HG03378 (cell line): Measurements from ENCODE around the gene FOXJ3.

ENCODE experiments used
- ATAC-seq: cut with Tn5 transposase; IDR thresholded peaks from one replicate; pipeline ENCODE4 v1.9.1; 2021; ENCODE audit warnings: mild to moderate bottlenecking, moderate library complexity; ENCODE audit not compliant: unreplicated experiment

Gene FOXJ3

DNA sequence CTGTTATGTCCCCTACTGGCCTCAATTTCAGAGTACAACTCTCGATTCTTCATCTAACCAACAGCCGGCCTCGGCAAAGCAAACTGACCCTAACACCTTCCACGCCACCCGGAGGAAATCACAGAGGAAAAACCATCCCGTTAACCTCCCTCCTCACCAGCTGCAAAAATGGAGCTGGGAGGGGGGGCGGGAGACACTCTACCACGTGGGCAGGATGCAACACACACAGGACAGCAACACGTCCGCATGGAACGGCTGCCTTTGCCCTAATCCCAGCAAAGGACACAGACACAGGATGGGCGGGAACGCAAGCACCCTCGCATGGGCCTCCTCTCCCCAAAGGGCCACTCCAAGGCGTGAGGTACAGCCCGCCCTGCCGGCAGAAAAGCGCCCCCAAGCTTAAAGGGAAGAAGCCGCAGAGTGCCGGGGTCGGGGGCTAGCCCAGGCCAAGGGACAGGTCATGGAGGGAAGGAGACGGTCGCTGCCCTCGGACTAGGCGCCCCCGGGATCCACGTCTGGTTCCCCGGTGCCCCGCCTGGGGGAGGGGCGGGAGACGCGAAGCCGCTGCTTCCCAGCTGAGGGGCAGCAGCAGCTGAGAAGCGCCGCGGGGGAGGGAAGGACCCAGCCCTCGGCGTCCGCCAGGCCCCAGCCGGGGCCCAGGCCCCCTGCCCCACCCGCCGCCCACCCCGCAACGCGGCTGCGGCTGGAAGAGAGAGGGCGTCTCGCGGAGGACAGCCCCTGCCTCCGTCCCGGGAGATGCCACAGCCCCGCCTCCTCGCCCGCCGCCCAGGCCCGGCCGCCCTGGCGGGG lies 590 bp downstream of the FOXJ3 start:
- peak; percentile 48 for ATAC-seq

DNA sequence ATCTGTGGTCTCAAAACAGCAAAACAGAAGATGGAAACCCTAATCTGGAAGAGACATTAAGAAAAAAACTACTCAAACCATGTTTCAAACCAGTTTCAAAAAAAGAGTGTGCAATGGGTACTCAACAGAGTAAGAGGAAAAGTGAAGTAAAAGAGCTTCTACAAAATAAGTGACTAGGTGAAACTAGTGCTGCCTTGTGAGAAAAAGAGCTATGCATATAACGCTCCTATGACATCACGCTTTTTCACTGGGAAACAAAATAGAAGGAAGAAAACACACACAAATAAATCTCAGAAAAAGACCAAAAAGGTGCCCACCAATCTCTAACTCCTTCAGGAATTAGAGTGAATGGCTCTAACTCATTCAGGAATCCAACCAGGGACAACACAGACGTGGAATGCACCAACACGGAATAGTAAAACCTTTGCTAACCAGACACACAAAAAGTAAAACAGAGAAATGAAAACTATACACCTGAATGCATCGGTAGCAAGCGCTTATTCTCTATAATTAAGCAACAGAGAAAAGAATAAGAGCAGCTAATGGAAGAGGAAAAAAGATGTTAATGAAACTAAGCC lies 1.3 kb downstream of the FOXJ3 start:
- ATAC-seq: peak; percentile 13

DNA sequence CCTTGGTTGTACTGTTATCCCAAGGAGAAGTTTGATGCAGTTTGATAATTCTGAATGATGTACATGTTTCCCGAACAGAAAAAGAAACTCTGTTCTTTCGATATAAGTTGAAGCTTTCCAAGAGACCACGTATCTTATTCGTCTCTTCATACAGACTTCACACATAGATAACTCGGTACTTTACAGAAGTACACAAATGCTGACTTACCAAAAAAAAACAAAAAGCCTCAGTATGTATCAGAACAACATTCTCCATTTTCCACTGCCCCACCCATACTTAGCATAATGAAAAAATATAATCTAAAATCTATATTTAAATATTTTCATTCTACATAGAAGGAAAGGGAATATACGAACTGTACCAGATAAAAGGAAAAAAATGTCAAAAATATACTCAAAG lies 2.2 kb downstream of the FOXJ3 start:
- no peak for ATAC-seq

DNA sequence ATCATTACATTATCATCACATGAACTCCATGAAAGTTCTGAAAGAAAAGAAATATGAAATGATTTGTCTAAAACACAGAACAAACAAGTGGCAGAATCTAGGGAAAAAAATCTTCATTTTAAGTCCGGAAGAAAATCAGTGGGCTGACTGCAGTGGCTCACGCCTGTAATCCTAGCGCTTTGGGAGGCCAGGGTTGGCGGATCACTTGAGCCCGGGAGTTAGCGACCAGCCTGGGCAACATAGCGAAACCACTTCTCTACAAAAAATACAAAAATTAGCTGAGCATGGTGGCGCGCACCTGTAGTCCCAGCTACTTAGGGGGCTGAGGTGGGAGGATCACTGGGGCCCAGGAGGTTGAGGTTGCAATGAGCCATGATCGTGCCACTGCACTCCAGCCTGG lies 4.8 kb downstream of the FOXJ3 start:
- no peak for ATAC-seq

DNA sequence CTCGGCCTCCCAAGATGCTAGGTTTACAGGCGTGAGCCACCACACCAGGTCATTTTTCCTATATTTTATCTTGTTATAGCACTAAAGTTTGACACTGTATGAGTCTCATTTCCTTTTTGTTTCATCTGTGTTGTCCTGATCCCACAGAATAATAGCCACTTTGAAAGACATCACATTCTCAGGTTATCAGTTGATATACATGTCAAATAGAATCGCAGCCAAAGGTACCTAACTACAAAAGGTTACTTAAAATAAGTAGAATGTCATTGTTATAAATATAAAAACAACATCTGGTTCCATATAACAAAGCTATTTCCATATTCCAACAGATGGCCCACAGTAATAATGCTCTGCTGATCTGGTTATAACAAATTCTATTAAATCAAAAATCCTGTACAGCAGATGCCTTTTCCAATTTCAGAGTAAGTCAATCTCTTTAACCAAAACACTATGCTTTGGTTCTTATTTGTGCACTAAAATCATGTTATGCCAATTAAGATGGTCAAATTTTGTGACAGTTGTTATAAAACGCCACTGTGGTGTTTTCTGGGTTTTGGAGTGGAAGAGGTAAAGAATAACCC lies 6.0 kb downstream of the FOXJ3 start:
- no peak for ATAC-seq

DNA sequence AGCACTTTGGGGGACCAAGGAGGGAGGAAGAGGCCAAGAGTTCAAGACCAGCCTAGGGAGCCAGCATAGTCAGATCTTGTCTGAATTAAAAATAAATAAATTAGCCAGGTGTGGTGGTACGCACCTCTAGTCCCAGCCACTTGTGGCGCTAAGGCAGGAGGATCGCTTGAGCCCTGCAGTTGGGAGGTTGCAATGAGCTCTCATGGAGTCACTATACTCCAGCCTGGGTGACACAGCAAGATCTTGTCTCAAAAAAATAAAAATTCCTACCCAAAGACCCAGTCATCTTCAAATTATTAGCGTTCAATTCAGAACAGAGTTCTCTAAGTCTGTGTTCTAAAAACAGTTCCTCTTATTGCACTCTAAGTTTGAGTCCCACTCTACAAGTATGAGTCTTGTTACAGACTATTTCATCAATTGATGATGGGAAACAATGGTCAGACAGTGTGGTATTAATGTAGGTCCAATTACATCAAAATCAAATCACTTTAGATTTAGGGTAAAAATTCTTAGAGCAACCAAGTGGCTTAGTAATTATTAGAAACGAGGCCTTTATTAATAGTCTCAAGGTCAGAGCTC lies 6.9 kb downstream of the FOXJ3 start:
- no peak for ATAC-seq

DNA sequence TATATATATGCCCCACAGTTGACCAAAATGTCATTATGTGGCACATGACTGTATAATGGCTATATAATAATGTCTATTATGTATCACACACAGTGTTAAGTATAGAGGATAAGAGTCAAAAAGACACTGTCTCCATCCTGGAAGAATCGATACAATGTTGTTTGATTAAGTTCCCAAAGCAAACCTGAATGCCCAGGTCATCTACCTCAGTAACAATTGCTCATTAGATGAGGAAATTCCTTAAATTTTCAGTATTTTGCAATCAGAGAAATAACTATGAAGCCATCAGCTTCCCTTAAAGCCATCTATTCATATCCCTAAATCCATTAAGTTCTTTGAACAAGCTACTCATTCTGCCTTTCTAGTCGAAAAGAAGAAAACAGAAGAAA lies 10.0 kb downstream of the FOXJ3 start:
- no peak for ATAC-seq

DNA sequence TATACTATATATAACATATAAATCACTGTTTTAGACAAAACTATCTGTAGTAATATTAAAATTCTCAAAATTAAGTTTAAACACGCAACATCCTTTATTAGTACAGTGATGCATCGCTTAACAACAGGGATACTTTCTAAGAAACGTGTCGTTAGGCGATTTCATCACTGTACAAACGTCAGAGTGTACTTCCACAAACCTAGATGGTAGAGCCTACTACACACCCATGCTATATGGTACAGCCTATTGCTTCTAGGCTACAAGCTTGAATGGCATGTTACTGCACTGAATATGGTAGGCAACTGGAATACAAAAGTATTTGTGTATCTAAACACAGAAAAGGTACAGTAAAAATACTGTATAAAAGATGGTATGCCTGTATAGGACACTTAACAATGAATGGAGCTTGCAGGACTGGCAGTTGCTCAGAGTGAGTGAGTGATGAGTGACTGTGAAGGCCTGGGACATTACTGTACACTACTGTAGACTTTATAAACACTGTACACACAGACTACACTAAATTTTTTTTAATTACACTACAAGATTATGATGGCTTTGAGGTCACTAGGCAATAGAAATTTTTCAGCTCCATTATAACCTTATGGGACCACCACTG lies 10.5 kb downstream of the FOXJ3 start:
- no peak for ATAC-seq

DNA sequence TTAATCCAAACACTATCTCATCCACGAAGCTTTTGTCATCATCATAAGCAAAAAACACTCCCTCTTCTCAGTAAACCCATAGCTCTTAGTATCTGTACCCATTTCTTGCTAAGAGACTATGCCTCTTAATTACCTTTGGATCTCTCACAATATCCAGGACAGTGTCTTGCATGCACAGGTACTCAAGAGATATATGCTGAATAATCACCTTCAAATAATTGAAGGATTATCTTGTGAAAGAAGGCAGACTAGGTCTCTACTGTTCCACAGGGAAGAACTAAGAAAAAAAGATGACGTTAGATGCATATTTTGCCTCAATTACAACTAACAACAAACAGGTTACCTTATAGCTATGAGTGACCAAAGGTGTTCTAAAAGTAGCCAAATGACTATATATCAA lies 11.5 kb downstream of the FOXJ3 start:
- ATAC-seq: no peak

DNA sequence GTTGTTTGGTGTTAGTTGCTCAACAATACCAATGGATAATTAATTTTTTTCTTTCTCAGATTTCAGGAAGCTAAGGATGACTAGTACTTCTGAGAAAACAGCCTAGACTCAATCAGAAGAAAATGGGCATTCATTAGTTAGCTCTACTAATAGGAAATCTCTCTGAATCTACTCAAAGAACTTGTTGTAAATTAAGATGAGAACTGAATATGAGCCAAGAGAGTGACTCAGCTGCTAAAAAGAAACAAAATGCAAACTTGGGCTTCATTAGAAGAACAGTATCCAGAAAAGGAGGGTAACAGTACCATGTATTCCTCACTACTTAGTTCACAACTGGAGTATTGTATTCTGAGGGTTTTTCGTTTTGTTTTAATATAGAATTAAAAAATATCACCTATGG lies 12.5 kb downstream of the FOXJ3 start:
- no peak for ATAC-seq

DNA sequence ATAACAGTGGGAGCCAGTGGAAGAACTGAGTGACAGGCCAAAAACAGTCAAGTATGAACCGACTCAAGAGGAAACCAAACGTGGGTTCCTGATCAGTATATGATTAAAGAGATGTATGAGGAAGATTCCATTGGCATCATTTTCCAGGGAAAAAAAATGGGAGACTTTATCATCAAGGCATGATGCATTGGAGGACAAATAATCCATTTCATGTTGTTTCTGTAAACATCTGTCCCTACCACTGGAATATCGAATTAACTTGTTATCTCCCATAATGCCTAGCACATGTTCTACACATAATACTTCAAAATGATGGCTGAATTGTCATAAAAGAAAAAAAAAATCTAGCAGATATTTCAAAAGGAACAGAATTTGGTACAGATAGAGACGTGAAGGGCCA lies 13.3 kb downstream of the FOXJ3 start:
- ATAC-seq: no peak

DNA sequence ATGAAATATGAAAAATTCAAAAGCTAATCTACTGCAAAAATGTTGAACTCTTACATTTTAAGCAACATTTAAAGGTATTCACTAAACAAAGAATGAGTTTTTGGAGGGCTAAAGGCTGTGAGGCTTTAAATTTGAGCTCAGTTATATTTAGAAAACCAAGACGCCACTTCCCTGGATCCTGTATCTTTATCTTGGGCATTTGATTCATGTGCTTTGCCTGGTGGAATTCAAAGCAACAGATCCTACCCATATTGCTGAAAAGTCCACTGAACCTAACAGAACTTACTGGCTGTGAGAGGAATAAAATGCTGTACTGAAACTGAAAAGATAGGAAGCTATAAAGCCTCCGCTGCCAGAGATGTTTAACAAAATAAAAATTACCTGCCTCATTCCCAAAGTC lies 14.3 kb downstream of the FOXJ3 start:
- no peak for ATAC-seq

DNA sequence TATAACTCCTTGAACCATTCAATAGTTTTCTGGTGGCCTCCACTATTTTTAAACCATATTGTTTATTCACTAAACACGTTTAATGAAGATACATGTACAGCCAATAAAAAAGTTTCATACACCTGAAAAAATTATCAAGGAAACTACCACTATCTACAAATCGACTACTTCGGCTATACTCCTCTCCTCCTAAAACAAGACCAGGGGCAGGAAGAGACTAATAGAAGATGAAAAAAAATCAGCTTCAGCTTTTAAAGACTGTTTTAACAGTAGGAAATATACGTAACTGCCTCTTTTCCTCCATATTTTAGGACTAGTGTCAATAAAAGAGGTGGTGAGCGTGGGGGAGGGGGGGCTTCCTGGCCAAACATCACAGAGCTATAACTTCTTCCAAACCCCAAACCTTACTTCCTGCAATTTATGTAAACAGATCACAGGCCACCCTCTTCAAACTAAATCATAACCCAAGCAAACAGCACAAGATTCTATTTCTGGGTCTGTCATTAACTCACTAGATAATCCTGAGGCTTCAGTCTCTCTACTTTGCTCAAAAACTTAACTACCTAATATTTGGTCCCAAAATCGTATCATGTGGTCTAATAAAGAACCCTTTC lies 15.1 kb downstream of the FOXJ3 start:
- ATAC-seq: no peak

DNA sequence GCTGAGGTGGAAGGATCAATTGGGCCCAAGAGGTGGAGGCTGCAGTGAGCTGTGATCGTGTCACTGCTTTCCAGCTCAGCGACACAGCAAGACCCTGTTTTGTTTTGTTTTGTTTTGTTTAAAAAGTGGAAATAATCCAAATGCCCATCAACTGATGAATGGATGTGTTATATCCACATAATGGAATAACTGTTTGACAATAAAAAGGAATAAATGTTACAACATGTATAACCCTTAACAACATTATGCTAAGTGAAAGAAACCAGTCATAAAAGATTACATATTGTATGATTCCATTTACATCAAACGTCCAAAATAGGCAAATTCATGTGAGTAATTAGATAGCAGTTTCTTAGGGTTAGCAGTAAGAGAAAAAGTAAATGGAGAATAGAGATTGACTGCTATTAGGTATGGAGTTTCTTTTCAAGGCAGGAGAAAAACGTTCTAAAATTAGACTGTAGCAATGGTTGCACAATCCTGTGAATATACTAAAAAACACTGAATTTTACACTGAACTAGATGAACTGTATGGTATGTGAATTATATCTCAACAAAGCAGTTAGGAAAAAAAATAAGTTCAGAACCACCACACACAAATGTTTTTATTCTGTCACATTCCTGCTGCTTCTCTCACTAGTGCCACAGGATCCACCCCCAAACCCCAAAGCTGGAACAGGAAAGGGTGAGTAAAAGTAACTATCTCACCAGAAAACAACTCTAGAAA lies 15.7 kb downstream of the FOXJ3 start:
- ATAC-seq: no peak

DNA sequence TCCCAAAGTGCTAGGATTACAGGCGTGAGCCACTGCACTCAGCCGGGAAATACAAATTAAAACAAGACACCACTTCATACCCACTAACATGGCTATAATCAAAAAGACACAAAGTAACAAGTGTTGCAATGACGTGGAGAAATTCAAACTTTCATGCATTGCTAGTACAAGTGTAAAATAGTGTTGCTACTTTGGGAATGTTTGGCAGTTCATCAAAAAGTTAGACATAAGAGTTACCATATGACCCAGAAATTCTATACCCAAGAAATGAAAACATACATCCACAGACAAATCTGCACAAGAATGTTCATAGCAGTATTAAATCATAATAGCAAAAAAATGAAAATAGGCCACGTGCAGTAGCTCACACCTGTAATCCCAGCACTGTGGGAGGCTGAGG lies 16.4 kb downstream of the FOXJ3 start:
- no peak for ATAC-seq

DNA sequence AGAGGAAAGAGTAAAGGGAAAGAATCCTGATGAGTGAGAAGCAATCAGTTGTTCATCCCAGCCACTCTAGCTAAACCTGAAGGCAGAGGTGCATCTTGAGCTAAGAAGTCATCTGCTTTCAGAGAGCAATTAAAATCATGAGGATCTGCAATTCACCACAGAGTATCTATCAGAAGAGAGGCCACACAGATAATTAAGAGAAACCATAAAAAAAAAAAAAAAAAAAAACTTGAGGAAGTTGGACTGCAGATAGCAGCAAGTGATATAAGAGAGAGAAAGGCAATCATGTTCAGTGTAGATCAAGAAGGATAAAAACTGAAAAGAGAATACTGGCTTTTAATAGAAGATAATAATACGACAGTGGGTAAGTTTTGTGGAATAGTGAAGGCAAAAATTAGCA lies 17.7 kb downstream of the FOXJ3 start:
- ATAC-seq: no peak

DNA sequence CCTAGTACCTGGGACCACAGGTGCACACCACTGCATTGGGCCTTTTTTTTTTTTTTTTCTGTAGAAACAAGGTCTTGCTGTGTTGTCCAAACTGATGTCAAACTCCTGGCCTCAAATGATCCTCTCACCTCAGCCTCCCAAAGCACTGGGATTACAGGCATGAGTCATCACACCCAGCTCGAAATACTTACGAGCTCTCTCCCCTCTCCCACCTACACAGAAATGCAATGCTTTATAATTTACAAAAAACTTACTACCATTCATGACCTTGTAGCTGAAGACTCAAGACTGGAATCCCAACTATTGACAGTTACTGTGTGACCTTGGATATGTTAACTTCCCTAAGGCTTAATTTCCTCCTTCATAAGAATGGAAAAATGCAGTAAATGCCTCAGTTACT lies 18.7 kb downstream of the FOXJ3 start:
- no peak for ATAC-seq

DNA sequence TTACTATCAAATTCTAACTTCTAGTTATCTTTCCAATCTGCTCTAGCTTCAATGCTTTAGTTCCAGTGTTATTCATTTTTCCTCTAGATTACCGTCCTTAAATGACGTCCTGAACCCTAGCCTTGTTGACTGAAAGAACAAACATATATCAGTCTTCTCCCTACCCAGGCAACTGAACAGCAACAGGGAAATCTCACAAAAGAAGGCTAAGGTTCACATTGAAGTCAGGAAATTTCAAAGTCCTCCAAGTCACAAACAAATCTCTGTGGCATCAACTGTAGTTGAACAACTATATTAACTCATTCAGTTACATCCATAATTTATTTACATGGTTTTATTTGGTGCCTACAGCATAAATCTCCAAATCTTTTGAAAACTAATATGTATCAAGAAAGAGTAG lies 19.5 kb downstream of the FOXJ3 start:
- ATAC-seq: no peak

DNA sequence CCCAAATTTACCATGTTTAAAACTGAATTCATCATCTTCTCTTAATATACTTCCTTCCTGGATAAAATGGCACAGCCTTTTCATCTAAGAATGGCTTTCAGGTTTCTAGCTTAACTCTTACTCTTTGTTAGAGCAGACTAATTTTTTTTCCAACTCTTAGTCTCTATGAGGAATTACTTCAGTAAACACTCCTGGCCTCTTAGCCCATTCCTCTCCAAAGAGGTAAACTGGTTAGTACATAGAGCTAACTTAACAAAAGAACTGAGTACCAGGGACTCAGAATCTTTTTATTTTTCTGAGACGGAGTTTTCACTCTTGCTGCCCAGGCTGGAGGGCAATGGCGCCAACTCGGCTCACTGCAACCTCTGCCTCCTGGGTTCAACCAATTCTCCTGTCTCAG lies 21.1 kb downstream of the FOXJ3 start:
- ATAC-seq: no peak

DNA sequence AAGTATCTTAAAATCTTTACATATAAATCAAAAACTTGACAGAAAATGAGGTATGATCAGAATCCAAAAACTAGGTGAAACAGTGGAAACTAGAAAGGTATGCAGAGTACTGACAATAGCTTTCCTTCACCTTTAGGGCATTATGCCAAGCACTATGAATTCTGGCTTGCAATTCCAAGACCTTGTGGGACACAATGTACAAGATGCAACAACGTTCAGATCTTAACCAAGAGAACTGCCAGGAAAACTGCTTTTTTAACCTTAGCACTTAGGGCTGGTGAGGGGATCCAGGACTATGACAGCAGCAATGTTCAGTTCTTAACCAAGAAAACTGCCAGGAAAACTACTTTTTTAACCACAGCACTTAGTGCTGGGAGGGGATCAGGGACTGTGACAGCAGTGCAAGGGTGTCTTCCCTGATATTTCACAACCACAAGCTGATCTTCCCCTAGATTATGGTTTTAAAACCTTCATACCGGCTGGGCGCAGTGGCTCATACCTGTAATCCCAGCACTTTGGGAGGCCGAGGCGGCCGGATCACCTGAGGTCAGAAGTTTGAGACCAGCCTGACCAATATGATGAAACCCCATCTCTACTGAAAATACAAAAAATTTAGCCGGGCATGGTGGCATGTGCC lies 22.3 kb downstream of the FOXJ3 start:
- ATAC-seq: no peak
